ENCODE results near the gene PYGM. TPM values are rescaled to one million over a fixed set of nuclear protein-coding genes. Genes with fewer than 3 reads are reported as not detected.

Gene PYGM
- total RNA-seq, 1 experiment from 2014 or later, result 6.6 TPM

GRCh38 chr11:64718780-64719124 lies 41.0 kb downstream of the PYGM start:
- Mint-ChIP-seq H3K9me3 (no peaks in the 10 kb centered on the region), H3K27me3 (ENCODE audit: low read depth) (peaks cover 84% of the 10 kb centered on the region), H3K27ac (no peak overlapping the region), H3K4me1 (peaks cover 42% of the 10 kb centered on the region), H3K4me3 (no peak overlapping the region), H3K36me3 (no peaks in the 10 kb centered on the region)
- CTCF ChIA-PET, result interaction anchor here (1.1 to 6.0 kb wide), 5 partner anchors 14 to 229 kb away, joined by 3 to 56 read pairs (median 6); partner anchors contain the start of gene RASGRP2
- TF ChIP-seq ZNF138 (CRISPR knock-in tag; conservative IDR thresholded peaks at IDR 0.05), result no peak
- TF ChIP-seq SMAD3 (CRISPR knock-in tag; IDR thresholded peaks at IDR 0.05; ENCODE audit: borderline replicate concordance), result no peak
- TF ChIP-seq PRRX2 (CRISPR knock-in tag; IDR thresholded peaks at IDR 0.05), result no peak
- TF ChIP-seq E2F1 (CRISPR knock-in tag; IDR thresholded peaks at IDR 0.05), result no peak
- no peak for TF ChIP-seq TP53 (CRISPR knock-in tag; IDR thresholded peaks at IDR 0.05)
- no peak for TF ChIP-seq ZNF281 (CRISPR knock-in tag; IDR thresholded peaks at IDR 0.05)
- no peak for TF ChIP-seq ESRRA (CRISPR knock-in tag; IDR thresholded peaks at IDR 0.05; ENCODE audit: borderline replicate concordance)
- no peak for TF ChIP-seq ZNF263 (CRISPR knock-in tag; IDR thresholded peaks at IDR 0.05; ENCODE audit: low read depth)
- TF ChIP-seq ZNF317 (CRISPR knock-in tag; IDR thresholded peaks at IDR 0.05; ENCODE audit: borderline replicate concordance, low read depth), result no peak
- TF ChIP-seq ETV6 (CRISPR knock-in tag; IDR thresholded peaks at IDR 0.05), result no peak
- no peak for ATAC-seq
- POLR2A ChIA-PET, result no interaction called here
- DNase-seq (ENCODE audit: low spot score), result no peak

- ChIA-PET CTCF (interaction anchor here (1.1 to 6.0 kb wide), 5 partner anchors 14 to 88 kb away, joined by 3 to 56 read pairs (median 6); partner anchors contain the start of gene RASGRP2), POLR2A (interaction anchor here (0.5 kb wide), 1 partner anchor 10 kb away, joined by 4 read pairs; no protein-coding TSS in a partner anchor)
- Mint-ChIP-seq H3K4me3 (no peak overlapping the region), H3K27me3 (ENCODE audit: low read depth) (peaks cover 85% of the 10 kb centered on the region), H3K4me1 (peaks cover 39% of the 10 kb centered on the region), H3K27ac (no peak overlapping the region), H3K36me3 (no peaks in the 10 kb centered on the region), H3K9me3 (no peaks in the 10 kb centered on the region)
- no peak for DNase-seq (ENCODE audit: low spot score)
- ATAC-seq, result no peak
- no peak for TF ChIP-seq NR2C2 (CRISPR knock-in tag; IDR thresholded peaks at IDR 0.05)
- no peak for TF ChIP-seq PRRX2 (CRISPR knock-in tag; IDR thresholded peaks at IDR 0.05)
- TF ChIP-seq FOXJ3 (CRISPR knock-in tag; IDR thresholded peaks at IDR 0.05; ENCODE audit: borderline replicate concordance), result no peak
- TF ChIP-seq ZNF532 (CRISPR knock-in tag; IDR thresholded peaks at IDR 0.05; ENCODE audit: borderline replicate concordance), result no peak
- TF ChIP-seq ZNF425 (CRISPR knock-in tag; conservative IDR thresholded peaks at IDR 0.05), result no peak
- TF ChIP-seq ZNF317 (CRISPR knock-in tag; IDR thresholded peaks at IDR 0.05; ENCODE audit: borderline replicate concordance, low read depth), result no peak
- no peak for TF ChIP-seq ZNF219 (CRISPR knock-in tag; IDR thresholded peaks at IDR 0.05; ENCODE audit: borderline replicate concordance)
- TF ChIP-seq NFYB (CRISPR knock-in tag; conservative IDR thresholded peaks at IDR 0.05; ENCODE audit: low read depth), result no peak
Observed at GRCh38 chr11:64718084-64718779, 41.5 kb downstream of the PYGM start.
